AG20443 (cell line): ENCODE measurements around the gene FAF1.
A peak's percentile ranks its signal among the peaks of the same experiment; 100 is the strongest.
"Not testable (repeated sequence)": the region's sequence is repeated elsewhere in the genome, so short reads cannot be mapped to it uniquely, and the experiment has no call there.

Source experiments
- DNase-seq: peaks from one replicate; pipeline ENCODE4 v3.0.0; 2012; ENCODE audit warnings: low spot score, mixed read lengths

The FAF1 gene

GRCh38 chr1:50959303-50959912 lies 659 bp downstream of the FAF1 start:
- no peak for DNase-seq

- no peak for DNase-seq
These were observed 5.0 kb downstream of the FAF1 start for GRCh38 chr1:50955116-50955515.

GRCh38 chr1:50952566-50952965 lies 7.5 kb downstream of the FAF1 start:
- DNase-seq: not testable (repeated sequence)

GRCh38 chr1:50950396-50950795 lies 9.7 kb downstream of the FAF1 start:
- DNase-seq: no peak

- DNase-seq: no peak
These were observed 10.6 kb downstream of the FAF1 start for GRCh38 chr1:50949286-50949982.

GRCh38 chr1:50942334-50942733 lies 17.7 kb downstream of the FAF1 start:
- DNase-seq: no peak

GRCh38 chr1:50940291-50940690 lies 19.8 kb downstream of the FAF1 start:
- DNase-seq: no peak

GRCh38 chr1:50936321-50936720 lies 23.7 kb downstream of the FAF1 start:
- DNase-seq: no peak

- not testable (repeated sequence) for DNase-seq
These were observed 24.8 kb downstream of the FAF1 start for GRCh38 chr1:50935276-50935675.

GRCh38 chr1:50934838-50935237 lies 25.2 kb downstream of the FAF1 start:
- no peak for DNase-seq

- not testable (repeated sequence) for DNase-seq
These were observed 26.3 kb downstream of the FAF1 start for GRCh38 chr1:50933770-50934169.

GRCh38 chr1:50932043-50932442 lies 28.0 kb downstream of the FAF1 start:
- not testable (repeated sequence) for DNase-seq

GRCh38 chr1:50930965-50931737 lies 28.9 kb downstream of the FAF1 start:
- no peak for DNase-seq

- no peak for DNase-seq
These were observed 29.9 kb downstream of the FAF1 start for GRCh38 chr1:50930193-50930592.

- peak; percentile 35 for DNase-seq
These were observed 30.6 kb downstream of the FAF1 start for GRCh38 chr1:50929376-50929958.

- DNase-seq: no peak
These were observed 36.5 kb downstream of the FAF1 start for GRCh38 chr1:50923564-50923963.

GRCh38 chr1:50921029-50921428 lies 39.0 kb downstream of the FAF1 start:
- DNase-seq: no peak

- DNase-seq: no peak
These were observed 39.7 kb downstream of the FAF1 start for GRCh38 chr1:50920409-50920808.

GRCh38 chr1:50917138-50918137 lies 42.6 kb downstream of the FAF1 start:
- DNase-seq: no peak

GRCh38 chr1:50915621-50916020 lies 44.4 kb downstream of the FAF1 start:
- DNase-seq: no peak

GRCh38 chr1:50913954-50914353 lies 46.1 kb downstream of the FAF1 start:
- no peak for DNase-seq
